Measurements from ENCODE around the gene PRKCG. TPM values are rescaled to one million over a fixed set of nuclear protein-coding genes. Genes with fewer than 3 reads are reported as not detected.
A peak's percentile ranks its signal among the peaks of the same experiment; 100 is the strongest.

Gene PRKCG
- total RNA-seq, 1 donor from 2014 or later: 19.1 TPM

GRCh38 chr19:53916004-53916403 is 34.0 kb downstream of the PRKCG start:
- TF ChIP-seq CTCF (IDR thresholded peaks at IDR 0.05; ENCODE audit: unreplicated experiment): no peak
- Mint-ChIP-seq H3K4me3 (no peak overlapping the region), H3K27me3 (ENCODE audit: low read depth) (peaks cover 54% of the 10 kb centered on the region), H3K27ac (no peak overlapping the region), H3K36me3 (no peaks in the 10 kb centered on the region), H3K9me3 (no peaks in the 10 kb centered on the region), H3K4me1 (no peaks in the 10 kb centered on the region)
- DNase-seq (ENCODE audit: low spot score in 2 of 2, unreplicated experiment in 2 of 2): no peak

- H3K4me1 Mint-ChIP-seq: no peaks in the 10 kb centered on the region
- H3K9me3 Mint-ChIP-seq: no peaks in the 10 kb centered on the region
- no peak overlapping the region for H3K27ac Mint-ChIP-seq
- no peak for TF ChIP-seq CTCF (IDR thresholded peaks at IDR 0.05; ENCODE audit: unreplicated experiment)
- no peak for DNase-seq (ENCODE audit: low spot score in 2 of 2, unreplicated experiment in 2 of 2)
- H3K4me3 Mint-ChIP-seq: no peak overlapping the region
- peaks cover 41% of the 10 kb centered on the region for H3K27me3 Mint-ChIP-seq (ENCODE audit: low read depth)
- H3K36me3 Mint-ChIP-seq: no peaks in the 10 kb centered on the region
Observed at GRCh38 chr19:53917356-53917755, 35.4 kb downstream of the PRKCG start.

GRCh38 chr19:53927739-53928138 is 45.7 kb downstream of the PRKCG start:
- H3K36me3 Mint-ChIP-seq: no peaks in the 10 kb centered on the region
- no peak overlapping the region for H3K27ac Mint-ChIP-seq
- no peak overlapping the region for H3K4me3 Mint-ChIP-seq

GRCh38 chr19:53936029-53936428 is 54.0 kb downstream of the PRKCG start:
- Mint-ChIP-seq H3K4me1 (no peaks in the 10 kb centered on the region), H3K27ac (no peak overlapping the region), H3K4me3 (no peak overlapping the region), H3K27me3 (ENCODE audit: low read depth) (peaks cover 44% of the 10 kb centered on the region), H3K9me3 (no peaks in the 10 kb centered on the region), H3K36me3 (no peaks in the 10 kb centered on the region)
- no peak for TF ChIP-seq CTCF (IDR thresholded peaks at IDR 0.05; ENCODE audit: unreplicated experiment)
- no peak for DNase-seq (ENCODE audit: low spot score in 2 of 2, unreplicated experiment in 2 of 2)

More at GRCh38 chr19:53927739-53928138, 45.7 kb downstream of the PRKCG start:
- DNase-seq (ENCODE audit: low spot score in 2 of 2, unreplicated experiment in 2 of 2): peak; percentile 58 to 78
- H3K4me1 Mint-ChIP-seq: no peaks in the 10 kb centered on the region
- peaks cover 13% of the 10 kb centered on the region for H3K27me3 Mint-ChIP-seq (ENCODE audit: low read depth)
- no peak for TF ChIP-seq CTCF (IDR thresholded peaks at IDR 0.05; ENCODE audit: unreplicated experiment)
- no peaks in the 10 kb centered on the region for H3K9me3 Mint-ChIP-seq

- Mint-ChIP-seq H3K9me3 (no peaks in the 10 kb centered on the region), H3K27me3 (ENCODE audit: low read depth) (peaks cover 81% of the 10 kb centered on the region), H3K27ac (no peak overlapping the region), H3K36me3 (no peaks in the 10 kb centered on the region), H3K4me3 (no peak overlapping the region), H3K4me1 (no peaks in the 10 kb centered on the region)
- TF ChIP-seq CTCF (IDR thresholded peaks at IDR 0.05; ENCODE audit: unreplicated experiment): no peak
- DNase-seq (ENCODE audit: low spot score in 2 of 2, unreplicated experiment in 2 of 2): no peak
Observed at GRCh38 chr19:53942001-53942786, 60.2 kb downstream of the PRKCG start.

All from mesothelial cell of epicardium (in vitro differentiated cells).